CD4-positive, alpha-beta T cell treated with Interleukin-6 for 4 hours (primary cell): ENCODE results near the gene PSRC1.

Source experiments
- DNase-seq: peaks from one replicate; pipeline ENCODE4 v3.0.0-alpha.2; 2020; ENCODE audit warnings: mixed read lengths

PSRC1 gene

GRCh38 chr1:109256971-109257681, 25.8 kb downstream of the PSRC1 start:
- DNase-seq = no peak

- DNase-seq = no peak
Measured at GRCh38 chr1:109256085-109256484, 26.9 kb downstream of the PSRC1 start.

- DNase-seq = no peak
Measured at GRCh38 chr1:109255678-109256077, 27.3 kb downstream of the PSRC1 start.

- DNase-seq = no peak
Measured at GRCh38 chr1:109255097-109255651, 27.8 kb downstream of the PSRC1 start.

- DNase-seq = no peak
Measured at GRCh38 chr1:109254621-109255096, 28.3 kb downstream of the PSRC1 start.

- DNase-seq = no peak
Measured at GRCh38 chr1:109253803-109254620, 28.9 kb downstream of the PSRC1 start.

GRCh38 chr1:109252893-109253802, 29.8 kb downstream of the PSRC1 start:
- no peak for DNase-seq

- DNase-seq = no peak
Measured at GRCh38 chr1:109252167-109252892, 30.6 kb downstream of the PSRC1 start.

- DNase-seq = no peak
Measured at GRCh38 chr1:109251277-109252166, 31.4 kb downstream of the PSRC1 start.

- DNase-seq = no peak
Measured at GRCh38 chr1:109250454-109251276, 32.3 kb downstream of the PSRC1 start.

GRCh38 chr1:109249654-109250401, 33.1 kb downstream of the PSRC1 start:
- DNase-seq = peak; percentile 9

- DNase-seq = peak; percentile 67
Measured at GRCh38 chr1:109248797-109249629, 33.9 kb downstream of the PSRC1 start, which contains the start of gene CELSR2. CELSR2 (plus strand) TSS chr1:109249539; CDS start chr1:109250080, 541 bp downstream.

- no peak for DNase-seq
Measured at GRCh38 chr1:109248444-109248796, 34.5 kb downstream of the PSRC1 start.

- no peak for DNase-seq
Measured at GRCh38 chr1:109247401-109248365, 35.3 kb downstream of the PSRC1 start.

GRCh38 chr1:109246141-109246551, 36.8 kb downstream of the PSRC1 start:
- DNase-seq = no peak

GRCh38 chr1:109243860-109244552, 38.9 kb downstream of the PSRC1 start:
- no peak for DNase-seq
